ENCODE data around the gene FAM174A.
A peak's percentile ranks its signal among the peaks of the same experiment; 100 is the strongest.

Gene FAM174A

DNA sequence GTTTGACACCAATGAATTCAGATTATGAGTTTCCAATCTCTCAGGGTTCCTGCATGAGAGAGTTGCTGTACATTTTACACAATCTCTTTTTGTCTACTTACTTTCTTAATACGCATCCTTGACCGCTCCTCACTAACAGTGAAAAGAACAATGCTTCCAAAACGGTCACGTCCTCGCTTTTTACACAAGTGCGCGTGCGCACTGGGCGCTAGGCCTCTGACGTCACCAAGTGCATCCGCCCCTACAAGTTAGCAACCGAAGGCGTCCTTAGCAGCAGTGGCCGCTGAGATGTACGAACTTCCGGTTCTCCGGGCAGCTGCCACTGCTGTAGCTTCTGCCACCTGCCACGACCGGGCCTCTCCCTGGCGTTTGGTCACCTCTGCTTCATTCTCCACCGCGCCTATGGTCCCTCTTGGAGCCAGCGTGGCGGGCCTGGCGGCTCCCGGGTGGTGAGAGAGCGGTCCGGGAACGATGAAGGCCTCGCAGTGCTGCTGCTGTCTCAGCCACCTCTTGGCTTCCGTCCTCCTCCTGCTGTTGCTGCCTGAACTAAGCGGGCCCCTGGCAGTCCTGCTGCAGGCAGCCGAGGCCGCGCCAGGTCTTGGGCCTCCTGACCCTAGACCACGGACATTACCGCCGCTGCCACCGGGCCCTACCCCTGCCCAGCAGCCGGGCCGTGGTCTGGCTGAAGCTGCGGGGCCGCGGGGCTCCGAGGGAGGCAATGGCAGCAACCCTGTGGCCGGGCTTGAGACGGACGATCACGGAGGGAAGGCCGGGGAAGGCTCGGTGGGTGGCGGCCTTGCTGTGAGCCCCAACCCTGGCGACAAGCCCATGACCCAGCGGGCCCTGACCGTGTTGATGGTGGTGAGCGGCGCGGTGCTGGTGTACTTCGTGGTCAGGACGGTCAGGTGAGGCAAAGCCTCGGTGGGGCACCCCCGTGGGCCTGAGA lies at the start of gene FAM174A:
Gene FAM174A (plus strand): TSS at position 315 of the 946 bp plus-strand sequence. CDS start 157 bp downstream, at position 472.
- peak; percentile 81 for DNase-seq

DNA sequence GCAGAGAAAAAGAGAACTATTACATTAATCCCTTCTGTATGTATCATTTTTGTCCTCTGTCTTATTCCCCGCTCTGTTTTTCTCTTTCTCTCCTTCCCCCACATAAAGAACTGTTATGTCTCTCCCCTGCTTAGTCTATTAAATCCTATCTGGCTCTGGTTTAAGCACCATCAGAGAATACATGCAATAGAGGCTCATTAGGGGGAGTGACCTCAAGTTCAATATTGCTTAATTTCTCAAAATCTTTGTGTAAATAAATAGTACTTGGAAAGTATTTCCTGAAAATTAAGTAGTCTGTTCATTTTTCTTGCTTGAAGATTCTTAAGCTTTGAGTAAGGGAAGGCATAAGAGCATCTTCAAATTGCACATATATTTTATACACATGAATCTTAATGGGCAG lies 41.2 kb upstream of the FAM174A start:
- no peak for DNase-seq

DNA sequence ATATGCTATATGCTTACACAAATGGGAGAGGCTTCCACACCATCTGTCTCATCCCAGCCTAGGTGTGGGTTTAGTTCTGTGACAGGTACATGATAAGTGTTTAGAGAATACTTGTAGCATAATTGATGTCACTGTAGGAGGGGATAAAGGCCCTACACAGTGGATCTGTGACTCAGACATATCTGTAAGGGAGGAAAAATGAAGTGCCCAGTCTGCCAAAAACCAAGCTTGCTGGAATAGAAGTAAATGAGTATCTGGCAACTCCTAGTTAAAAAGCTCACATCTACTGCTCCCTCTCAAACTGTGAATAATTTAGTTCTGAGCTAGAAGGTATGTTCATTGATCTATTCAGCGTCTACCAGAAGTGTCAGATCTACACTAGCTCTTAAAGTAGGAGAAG lies 38.9 kb upstream of the FAM174A start:
- no peak for DNase-seq

DNA sequence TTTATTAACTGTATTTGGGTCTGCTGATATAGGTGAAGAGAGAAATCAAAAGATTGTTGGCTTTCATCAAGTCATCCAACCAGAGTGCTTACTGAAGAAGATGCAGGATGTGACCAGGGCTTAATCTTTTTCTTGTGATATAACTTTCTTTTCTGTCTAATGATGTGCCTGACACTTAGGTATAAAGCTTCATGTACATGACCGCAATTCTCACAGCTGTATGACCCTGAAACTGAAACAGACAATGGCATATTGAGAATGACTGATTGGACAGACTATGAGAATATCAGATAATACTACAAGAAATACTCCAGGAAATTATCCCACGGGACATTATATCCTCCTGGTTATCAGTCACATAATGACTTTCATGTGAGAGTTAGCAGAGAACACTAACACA lies 32.5 kb upstream of the FAM174A start:
- no peak for DNase-seq

DNA sequence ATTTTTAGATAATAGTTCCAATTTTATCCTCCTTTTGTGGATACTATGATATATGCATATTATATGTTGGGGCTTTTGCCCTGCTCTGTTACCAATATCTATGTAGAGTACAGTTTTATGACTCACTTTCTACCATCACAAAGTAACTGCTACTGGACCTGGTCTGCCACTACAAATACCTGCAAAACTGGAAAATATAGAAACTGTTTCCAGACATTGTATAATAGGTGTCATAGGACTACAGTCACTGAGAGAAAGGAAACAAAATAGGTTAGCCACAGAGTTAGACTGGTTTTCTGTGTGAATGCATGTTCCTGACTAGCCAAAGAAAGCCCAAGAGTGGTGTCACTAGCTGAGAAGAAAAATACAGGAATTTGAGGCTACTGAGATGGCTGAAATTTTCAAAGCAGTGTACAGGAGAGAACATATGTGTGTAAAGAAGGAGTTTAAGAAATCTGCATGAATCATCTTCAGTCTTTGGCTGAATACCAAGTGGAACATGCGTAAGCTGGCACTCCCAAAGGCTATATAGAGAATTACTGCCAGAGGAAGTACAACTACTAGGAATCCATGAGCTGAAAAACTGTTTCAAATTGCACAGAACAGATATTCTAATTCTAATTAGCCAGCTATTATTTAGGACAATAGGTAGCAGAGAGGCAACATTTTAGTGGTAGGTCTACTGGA lies 29.0 kb upstream of the FAM174A start:
- DNase-seq = no peak

DNA sequence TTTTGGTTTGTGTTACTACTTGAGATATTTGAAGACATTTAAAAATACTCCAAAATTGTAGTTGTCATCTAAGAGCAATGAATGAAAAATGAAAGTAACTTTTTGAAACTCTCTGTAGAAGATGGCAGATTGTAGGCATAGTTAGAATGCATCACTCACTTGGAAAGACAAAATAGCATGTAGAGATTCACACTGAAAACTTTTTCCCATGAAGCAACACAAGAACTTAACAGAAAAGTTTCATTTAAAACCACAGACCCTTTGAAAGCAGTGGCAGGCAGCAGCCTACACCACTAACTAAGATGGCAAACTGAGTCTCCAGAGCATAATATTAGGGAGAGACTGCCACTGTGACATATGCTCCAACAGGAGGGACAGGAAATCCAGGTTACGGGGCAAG lies 18.9 kb upstream of the FAM174A start:
- no peak for DNase-seq

DNA sequence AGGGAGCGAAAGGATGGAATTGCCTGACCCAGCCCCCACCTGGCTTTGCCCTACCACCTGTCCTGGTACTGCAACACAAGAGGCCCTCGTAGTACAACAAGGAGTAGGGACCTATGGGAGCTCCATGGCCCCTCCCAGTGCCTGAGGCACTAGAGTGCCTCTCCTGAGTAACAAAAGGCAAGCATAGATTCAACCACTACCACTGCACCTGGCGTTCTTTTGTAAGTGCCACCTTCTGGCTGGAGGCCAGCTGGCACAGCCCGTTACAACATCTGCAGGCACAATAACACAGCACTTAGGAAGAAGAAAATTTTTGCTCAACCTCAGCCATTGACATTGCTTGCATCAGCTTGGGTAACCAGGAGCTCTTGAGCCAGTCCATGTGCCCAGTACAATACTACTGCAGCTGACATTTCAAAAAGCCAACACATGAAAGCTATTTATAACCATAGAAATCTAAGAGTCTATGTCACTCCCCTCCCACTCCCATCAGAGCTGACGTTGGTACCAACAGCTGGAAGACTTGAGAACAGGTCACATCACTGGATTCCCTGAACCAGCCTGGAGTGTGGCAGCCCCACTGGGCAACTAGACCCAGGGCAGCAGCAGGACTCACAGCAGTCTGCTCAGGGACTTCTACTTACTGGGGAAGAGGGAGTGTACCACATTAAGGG lies 17.7 kb upstream of the FAM174A start:
- DNase-seq = no peak

DNA sequence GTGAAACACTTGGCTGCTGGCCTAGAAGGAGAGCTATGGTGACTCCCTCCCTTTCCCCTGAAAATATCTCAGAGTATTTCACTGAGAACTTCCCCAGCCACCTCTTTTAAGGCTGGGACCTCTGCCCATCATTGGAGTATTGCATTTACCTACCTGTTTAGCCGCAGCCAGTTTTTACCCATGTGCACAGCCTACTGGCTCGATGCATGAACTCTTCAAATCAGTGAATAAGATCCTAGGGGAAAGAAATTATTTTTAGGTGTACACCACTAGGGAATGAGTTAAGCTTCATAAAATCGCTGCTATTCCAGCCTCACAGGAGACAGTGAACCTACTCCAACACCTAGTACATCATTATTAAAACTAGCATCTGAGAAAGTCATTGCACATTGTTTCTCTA lies 16.8 kb upstream of the FAM174A start:
- no peak for DNase-seq

DNA sequence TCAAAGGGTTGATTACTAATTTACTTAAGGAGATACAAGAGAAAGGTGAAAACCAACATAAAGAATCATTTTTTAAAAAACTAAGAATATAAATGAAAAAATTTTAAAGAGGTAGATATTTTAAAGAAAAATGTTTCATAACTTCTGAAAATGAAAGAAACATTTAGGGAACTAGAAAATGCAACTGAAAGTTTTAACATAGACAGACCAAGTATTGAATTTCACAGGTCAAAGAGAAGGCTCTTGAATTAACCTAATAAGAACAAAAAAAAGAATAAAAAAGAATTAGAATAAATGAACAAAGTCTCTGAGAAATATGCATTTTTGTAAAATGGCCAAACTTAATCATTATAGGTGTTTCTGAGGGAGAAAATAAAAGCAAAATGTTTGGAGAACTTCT lies 16.1 kb upstream of the FAM174A start:
- no peak for DNase-seq

DNA sequence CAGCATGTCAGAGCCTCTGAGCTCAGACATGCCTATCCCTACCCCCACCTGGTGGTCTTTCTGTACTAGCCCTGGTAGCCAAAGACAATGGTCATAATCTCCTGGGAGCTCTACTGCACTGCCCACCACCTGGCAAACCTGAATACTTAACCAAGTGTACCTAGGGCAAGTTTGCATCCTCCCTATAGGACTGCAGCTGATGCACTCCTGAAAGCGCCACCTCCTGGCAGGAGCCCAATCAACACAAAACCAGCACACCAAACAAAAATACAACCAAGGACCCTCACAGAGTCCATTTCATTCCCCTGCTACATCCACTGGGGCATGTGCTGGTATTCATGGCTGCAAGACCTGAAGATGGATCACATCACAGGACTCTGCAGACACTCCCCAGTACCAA lies 14.8 kb upstream of the FAM174A start:
- DNase-seq = no peak

DNA sequence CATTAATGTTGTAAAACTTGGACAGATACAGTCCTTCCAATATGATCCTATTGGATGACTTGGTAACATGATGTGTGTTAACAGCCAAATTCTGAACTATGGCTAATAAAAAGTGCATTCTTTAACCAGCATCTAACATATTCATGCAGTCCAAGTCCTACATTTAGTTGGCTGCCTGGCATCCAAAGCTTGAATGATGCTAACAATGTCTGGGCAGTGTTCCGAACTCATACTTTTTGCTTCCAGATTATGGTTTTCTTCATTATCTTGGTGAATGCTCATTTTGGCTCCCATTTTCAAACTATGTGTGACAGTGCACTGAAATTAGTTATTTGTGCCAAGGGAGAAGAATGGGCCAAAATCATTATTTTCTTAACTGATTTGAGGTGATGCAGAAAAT lies 2.8 kb downstream of the FAM174A start:
- DNase-seq = no peak

DNA sequence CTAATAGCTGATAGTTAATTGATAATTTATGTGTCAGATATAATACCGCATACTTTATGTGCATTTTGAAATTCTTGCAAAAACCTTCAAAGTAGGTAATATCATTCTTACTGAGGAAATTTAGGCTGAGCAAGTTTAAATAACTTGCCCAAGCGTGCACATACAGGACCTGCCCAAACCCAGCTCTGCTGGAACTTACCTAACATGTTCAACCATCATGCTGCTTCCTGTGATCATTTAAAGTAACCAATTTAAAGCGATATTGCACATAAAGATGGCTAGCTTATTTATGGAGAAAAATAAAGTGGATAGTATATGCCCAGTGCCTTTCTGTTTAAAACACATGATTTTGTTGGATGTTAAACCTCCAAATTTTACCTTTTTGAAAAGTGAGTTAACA lies 4.3 kb downstream of the FAM174A start:
- no peak for DNase-seq

DNA sequence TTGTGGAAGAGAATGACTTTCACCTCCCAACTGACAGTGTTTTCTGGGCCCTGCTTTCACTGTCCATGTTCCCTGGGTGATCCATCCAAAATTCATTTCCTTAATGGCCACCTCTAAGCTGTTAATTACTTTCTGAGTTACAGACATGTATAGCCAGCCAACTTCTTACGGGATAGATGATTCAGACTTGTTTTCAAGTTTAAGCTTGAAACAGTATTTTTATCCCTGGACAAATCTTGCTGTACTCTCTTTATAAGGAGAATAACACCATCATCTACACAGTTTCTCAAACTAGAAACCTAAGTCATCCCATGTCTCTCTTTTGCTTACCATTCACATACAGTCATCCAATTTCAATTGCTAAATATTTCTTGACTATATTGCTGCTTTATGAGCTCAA lies 6.9 kb downstream of the FAM174A start:
- no peak for DNase-seq

DNA sequence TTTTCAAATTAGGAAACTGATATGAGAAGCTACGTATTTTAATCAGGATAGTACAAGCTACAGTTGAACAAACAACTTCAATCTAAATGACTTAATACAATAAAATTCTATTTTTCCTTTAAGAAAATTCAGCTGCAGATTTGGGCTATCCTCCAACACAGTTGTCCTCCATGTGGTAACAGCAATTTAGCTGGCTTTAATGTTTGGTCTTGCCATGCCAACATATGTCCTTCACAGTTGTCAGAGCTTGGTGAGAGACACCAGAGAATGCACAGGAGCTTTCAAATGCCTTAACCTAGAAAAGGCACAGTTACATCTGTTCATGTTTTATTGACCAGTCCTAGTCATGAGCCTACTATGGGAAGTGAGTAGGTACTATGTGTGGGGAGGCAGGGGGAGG lies 10.8 kb downstream of the FAM174A start:
- no peak for DNase-seq

DNA sequence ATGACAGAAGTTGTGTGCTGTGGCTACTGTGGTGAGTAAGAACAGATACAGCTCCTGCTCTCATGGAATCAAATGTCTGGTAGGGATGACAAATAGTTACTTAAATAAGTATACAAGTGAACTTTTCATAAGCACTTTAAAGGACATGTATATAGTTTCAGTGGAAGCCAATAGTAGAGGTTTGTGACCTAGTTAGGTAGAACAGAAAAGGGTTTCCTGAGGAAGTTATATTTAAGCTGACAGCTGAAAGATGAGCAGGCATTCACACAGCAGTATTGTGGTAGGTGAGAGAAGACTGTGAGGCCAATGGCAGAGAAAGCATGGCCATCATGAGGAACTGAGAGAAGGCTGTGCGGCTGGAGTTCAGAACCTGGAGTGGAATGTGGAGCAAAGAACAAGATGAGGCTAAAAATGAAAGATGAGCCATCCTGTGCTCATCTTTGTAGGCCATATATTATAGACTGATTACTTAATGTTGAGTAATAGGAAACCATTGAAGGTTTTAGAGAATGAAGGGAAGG lies 15.4 kb downstream of the FAM174A start:
- no peak for DNase-seq

DNA sequence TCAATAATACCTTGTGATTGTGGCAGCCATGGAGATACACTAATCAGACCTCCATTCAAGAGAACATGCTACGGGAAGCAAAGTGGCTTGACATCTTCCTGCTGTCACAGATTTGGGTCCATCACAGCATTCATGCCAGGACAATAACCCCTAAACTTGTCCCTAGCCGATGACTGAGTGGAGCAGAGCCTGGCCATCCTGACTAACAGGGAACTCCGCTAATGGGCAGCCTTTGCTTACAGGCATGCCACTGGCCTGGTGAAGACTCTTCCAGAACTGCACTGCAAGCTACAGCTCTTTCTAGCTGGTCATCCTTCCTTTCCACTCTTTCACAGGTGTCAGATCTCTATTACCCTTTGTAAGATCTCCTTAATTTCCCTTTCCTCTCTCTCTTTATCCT lies 16.0 kb downstream of the FAM174A start:
- no peak for DNase-seq

DNA sequence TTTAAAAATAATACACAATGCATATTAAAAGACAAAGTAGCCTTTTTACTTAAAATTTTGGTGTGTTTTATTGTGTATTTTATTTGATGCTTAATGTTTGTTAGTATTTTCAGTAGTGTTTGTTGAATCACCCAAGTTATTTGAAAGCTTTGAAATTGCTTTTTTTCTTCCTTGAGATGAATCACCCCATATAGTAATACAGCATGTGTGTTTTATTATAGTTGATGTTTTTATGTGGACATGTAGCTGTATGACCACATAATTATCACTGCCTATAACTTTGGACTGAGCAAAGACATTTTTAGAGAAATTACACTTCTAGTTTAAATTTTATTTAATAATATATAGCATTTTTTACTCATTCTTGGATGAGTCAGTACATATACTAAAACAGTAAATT lies 18.0 kb downstream of the FAM174A start:
- DNase-seq = no peak

DNA sequence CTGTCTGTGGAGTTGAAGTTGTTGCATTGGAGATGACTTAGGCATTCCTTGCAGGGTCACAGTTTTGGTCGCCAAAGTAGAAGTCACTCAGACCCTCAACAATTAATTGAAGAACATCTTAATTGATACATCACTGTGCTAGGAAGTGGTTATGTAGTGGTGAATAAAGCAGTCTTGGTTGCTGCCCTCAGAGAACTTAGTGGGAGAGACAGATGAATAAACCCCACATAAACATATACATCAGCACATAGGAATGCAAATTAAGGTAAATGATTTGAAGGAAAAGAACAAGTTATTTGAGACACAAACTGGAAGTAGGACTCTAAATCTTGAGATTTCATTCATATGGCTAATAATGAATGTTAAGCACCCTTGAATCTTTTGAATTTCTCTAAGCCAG lies 25.7 kb downstream of the FAM174A start:
- DNase-seq = no peak

DNA sequence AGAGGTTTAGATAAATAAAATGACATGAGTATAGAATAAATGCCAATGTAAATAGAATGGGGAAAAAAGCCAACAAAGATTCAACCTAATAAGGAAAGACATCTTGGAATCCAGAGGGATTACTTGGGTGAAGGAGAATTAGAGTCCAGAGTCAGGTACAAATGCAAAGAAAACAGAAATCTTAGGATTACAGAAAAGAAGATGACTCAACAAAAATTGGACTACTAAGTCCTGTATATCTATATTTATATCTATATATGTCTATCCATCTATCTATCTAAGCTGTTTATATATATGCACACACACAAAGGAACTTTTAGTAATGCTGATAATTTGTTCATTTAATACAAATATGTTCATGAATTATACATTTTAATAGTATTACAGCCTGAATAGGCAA lies 27.6 kb downstream of the FAM174A start:
- no peak for DNase-seq

DNA sequence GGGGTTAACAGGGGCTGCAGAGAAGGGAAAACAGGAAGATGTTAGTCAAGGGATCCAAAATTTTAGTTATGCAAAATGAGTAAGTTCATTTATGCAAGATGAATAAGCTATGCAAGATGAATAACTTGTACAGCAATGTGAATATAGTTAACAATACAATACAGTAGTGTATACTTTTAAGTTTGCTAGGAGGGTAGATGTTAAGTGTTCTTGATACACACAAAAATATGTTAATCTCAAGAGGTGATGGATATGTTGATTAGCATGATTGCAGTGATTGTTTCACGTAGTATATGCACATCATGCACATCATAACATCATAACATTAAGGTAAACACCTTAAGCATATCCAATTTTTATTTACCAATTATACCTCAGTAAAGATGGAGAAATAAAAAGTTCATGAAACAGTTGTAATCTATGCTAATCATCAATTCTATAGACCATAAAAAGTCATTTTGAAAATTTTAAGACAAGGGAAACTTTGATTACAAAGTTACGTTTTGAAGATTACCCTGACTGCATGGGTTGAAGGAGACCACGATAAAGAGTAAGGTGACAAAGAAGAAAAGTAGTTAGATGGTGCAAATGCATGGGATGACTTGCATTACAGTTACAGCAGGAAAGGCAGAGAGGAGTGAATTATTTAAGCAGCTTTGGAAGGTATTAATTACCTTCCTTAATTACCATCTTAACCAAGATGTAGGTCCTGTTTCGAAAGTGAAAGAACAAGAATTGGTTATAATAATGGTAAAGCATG lies 31.4 kb downstream of the FAM174A start:
- no peak for DNase-seq

DNA sequence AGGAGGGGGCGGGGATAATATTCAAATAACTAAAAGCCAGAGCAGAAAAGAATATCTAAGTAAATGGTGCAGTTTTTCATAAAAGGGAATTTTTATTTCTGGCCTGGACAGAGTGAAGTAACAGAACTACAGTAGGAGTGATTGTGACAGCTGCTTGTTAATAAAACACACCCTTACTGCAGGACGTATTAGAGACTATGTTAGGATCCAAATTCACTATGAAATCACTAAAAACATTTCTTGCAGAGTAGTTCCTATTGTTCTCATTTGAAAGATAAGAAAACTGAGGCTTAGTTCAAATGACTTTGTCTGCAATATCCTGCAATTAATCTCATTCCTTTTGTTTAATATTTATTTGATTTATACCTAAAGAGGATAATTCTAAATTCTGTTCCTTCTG lies 39.5 kb downstream of the FAM174A start:
- no peak for DNase-seq

DNA sequence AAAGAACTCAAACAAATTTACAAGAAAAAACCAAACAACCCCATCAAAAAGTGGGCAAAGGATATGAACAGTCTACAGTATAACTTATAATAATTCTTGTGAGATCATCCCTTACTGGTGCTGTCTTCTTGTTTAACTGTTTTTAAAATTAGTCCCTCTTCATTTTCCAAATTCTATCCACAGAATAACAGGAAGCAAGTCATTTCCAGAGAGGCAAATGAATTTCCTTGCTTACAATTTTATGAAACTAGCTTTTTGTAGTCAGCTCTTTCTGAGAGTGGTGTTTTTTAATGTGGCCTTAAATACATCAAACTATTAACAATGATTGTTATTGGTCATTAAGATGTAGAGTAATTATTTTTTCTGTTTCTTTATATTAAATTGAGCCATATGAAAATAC lies 40.6 kb downstream of the FAM174A start:
- no peak for DNase-seq
